ENCODE data around the gene DSG1. TPM values are rescaled to one million over a fixed set of nuclear protein-coding genes. Genes with fewer than 3 reads are reported as not detected.

Gene DSG1
- not detected for polyA plus RNA-seq (2013, experiment 1 of 2)
- polyA plus RNA-seq (2013, experiment 2 of 2) = not detected

DNA sequence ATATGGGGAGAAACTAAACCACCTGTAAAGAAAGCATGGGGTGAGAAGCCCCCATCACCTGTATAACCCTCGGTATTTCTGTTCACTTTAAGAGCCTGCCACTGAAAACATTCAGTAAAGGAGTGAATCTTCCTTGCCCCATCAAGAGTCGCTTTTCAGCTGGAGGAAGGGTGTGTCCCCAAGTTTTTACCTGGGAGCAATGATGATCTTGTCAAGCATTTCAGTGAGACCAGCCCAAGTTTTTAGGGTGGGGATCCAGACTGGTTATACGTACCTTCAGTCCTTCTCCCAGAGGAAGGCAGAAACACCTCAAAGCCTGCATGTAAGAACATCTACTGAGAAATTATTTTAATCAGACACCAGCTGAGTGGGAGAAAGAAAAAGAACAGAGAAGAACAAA is at the start of gene DSG1:
TSS of gene DSG1 (plus strand) at position 301 of the 400 bp plus-strand sequence. CDS start 141 bp downstream, outside the sequence.
- Histone ChIP-seq H3K36me3 (ENCODE audit: control insufficient read depth, insufficient read depth, low read length) (no peaks in the 10 kb centered on the region), H3K23ac (ENCODE audit: low read length) (no peak within 1 kb of the TSS), H3K79me2 (ENCODE audit: control insufficient read depth, insufficient read depth, low read length) (no peaks in the 10 kb centered on the region), H3K79me1 (ENCODE audit: low read length) (no peaks in the 10 kb centered on the region), H3K18ac (ENCODE audit: low read length) (no peak within 1 kb of the TSS), H2BK15ac (replicated peaks; ENCODE audit: low read depth) (no peak within 1 kb of the TSS), H2BK5ac (ENCODE audit: low read length) (no peak within 1 kb of the TSS), H3K27ac (ENCODE audit: low read depth, low read length) (no peak within 1 kb of the TSS), H3K9ac (ENCODE audit: low read length) (no peak within 1 kb of the TSS), H2BK120ac (ENCODE audit: low read depth, low read length) (no peak within 1 kb of the TSS), H3K56ac (ENCODE audit: low read length) (no peak within 1 kb of the TSS), H3K4me1 (ENCODE audit: control insufficient read depth, low read depth, low read length) (no peaks in the 10 kb centered on the region), H4K5ac (ENCODE audit: low read length) (no peak within 1 kb of the TSS), H4K8ac (ENCODE audit: low read depth, low read length) (no peak within 1 kb of the TSS), H3K4ac (ENCODE audit: low read depth, low read length) (no peak within 1 kb of the TSS), H3K4me3 (ENCODE audit: low read length) (no peak within 1 kb of the TSS), H3K4me2 (ENCODE audit: low read length) (no peak within 1 kb of the TSS), H3K27me3 (ENCODE audit: insufficient read depth, low read length, poor library complexity) (no peaks in the 10 kb centered on the region), H2AK5ac (ENCODE audit: low read length) (no peak within 1 kb of the TSS)
- no CpG with 5 or more reads among the region's 3 CpGs for WGBS (ENCODE audit: extremely low coverage, insufficient coverage, low lambda C conversion rate)
- no peak for DNase-seq

DNA sequence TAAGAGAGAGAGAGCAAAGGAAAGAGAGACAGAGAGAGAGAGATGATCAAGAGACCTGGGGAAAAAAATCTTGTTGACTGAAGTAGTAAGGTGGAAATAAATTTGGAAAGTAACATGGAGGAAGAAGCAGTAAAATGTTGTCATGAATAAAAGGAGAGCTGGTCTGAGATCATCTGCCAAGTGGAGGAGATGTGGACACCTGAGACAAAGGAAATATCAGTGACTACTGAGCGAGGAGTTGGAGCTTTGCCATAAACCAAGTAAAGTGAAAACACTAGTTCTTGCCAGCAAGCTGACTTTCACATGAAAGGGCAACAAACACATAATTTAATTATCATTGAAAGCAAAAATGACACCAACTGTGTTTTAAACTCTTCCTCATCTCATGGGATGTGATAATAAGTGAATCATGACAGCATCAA is 49.0 kb upstream of the DSG1 start:
- H4K8ac ChIP-seq (ENCODE audit: low read depth, low read length) = no peak overlapping the region

DNA sequence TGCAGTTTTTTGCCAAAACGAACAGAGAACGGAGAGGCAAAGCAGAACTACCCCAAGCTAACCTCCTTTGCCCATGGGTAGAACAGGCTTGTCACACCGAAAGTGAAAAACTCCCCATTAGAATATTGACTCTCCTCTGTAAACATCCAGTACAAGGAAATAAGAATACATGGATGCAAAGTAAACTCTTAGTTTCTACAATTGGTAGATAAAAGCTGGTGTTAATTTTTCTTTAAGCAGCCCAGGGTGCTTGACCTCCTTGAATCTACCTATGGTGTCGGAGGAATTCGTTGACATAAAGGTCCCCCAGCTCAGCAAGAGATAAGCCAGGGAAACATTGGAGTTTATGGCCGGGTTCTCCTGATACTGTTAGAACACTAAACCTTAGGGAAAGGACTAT is 48.4 kb upstream of the DSG1 start:
- Histone ChIP-seq H3K4ac (ENCODE audit: low read depth, low read length) (no peak overlapping the region), H3K79me2 (ENCODE audit: control insufficient read depth, insufficient read depth, low read length) (no peaks in the 10 kb centered on the region), H4K8ac (ENCODE audit: low read depth, low read length) (no peak overlapping the region), H3K4me3 (ENCODE audit: low read length) (no peak overlapping the region), H3K36me3 (ENCODE audit: control insufficient read depth, insufficient read depth, low read length) (no peaks in the 10 kb centered on the region), H3K27ac (ENCODE audit: low read depth, low read length) (no peak overlapping the region), H3K4me2 (ENCODE audit: low read length) (no peak overlapping the region), H3K27me3 (ENCODE audit: insufficient read depth, low read length, poor library complexity) (no peaks in the 10 kb centered on the region), H4K5ac (ENCODE audit: low read length) (no peak overlapping the region), H2BK5ac (ENCODE audit: low read length) (no peak overlapping the region), H3K4me1 (ENCODE audit: control insufficient read depth, low read depth, low read length) (no peaks in the 10 kb centered on the region), H2BK120ac (ENCODE audit: low read depth, low read length) (no peak overlapping the region), H2AK5ac (ENCODE audit: low read length) (no peak overlapping the region), H3K79me1 (ENCODE audit: low read length) (no peaks in the 10 kb centered on the region), H3K23ac (ENCODE audit: low read length) (no peak overlapping the region), H3K9ac (ENCODE audit: low read length) (no peak overlapping the region), H3K18ac (ENCODE audit: low read length) (no peak overlapping the region), H2BK15ac (replicated peaks; ENCODE audit: low read depth) (no peak overlapping the region), H3K56ac (ENCODE audit: low read length) (no peak overlapping the region)
- no CpG with 5 or more reads among the region's 6 CpGs for WGBS (ENCODE audit: extremely low coverage, insufficient coverage, low lambda C conversion rate)
- no peak for DNase-seq

More for the DNA sequence above, 49.0 kb upstream of the DSG1 start:
- no peaks in the 10 kb centered on the region for H3K27me3 ChIP-seq (ENCODE audit: insufficient read depth, low read length, poor library complexity)
- H3K23ac ChIP-seq (ENCODE audit: low read length) = no peak overlapping the region
- no CpG with 5 or more reads among the region's 1 CpG for WGBS (ENCODE audit: extremely low coverage, insufficient coverage, low lambda C conversion rate)
- no peak overlapping the region for H3K56ac ChIP-seq (ENCODE audit: low read length)
- no peaks in the 10 kb centered on the region for H3K4me1 ChIP-seq (ENCODE audit: control insufficient read depth, low read depth, low read length)
- H2BK120ac ChIP-seq (ENCODE audit: low read depth, low read length) = no peak overlapping the region
- no peak overlapping the region for H3K4ac ChIP-seq (ENCODE audit: low read depth, low read length)
- H3K79me2 ChIP-seq (ENCODE audit: control insufficient read depth, insufficient read depth, low read length) = no peaks in the 10 kb centered on the region
- no peak overlapping the region for H2BK5ac ChIP-seq (ENCODE audit: low read length)
- H3K18ac ChIP-seq (ENCODE audit: low read length) = no peak overlapping the region
- H2AK5ac ChIP-seq (ENCODE audit: low read length) = no peak overlapping the region
- H3K79me1 ChIP-seq (ENCODE audit: low read length) = no peaks in the 10 kb centered on the region
- no peak overlapping the region for H3K4me2 ChIP-seq (ENCODE audit: low read length)
- H2BK15ac ChIP-seq (replicated peaks; ENCODE audit: low read depth) = no peak overlapping the region
- no peak overlapping the region for H3K4me3 ChIP-seq (ENCODE audit: low read length)
- no peak overlapping the region for H3K9ac ChIP-seq (ENCODE audit: low read length)
- H4K5ac ChIP-seq (ENCODE audit: low read length) = no peak overlapping the region
- H3K27ac ChIP-seq (ENCODE audit: low read depth, low read length) = no peak overlapping the region
- DNase-seq = no peak
- no peaks in the 10 kb centered on the region for H3K36me3 ChIP-seq (ENCODE audit: control insufficient read depth, insufficient read depth, low read length)

DNA sequence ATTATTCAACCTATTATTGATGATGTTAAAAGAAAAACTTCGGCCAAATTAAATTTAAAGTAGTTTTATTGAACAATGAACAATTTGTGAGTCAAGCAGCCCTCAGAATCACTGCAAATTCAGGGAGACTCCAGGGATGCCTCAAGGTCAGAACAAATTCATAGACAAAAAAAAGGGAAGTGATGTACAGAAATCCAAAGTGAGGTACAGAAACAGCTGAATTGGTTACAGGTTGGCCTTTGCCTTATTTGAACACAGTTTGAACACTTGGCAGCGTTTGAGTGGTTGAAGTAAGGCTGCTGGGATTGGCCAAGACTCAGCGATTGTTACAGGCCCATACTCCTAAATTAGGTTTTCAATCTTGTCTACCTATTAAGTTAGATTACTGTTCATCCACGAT is 47.4 kb upstream of the DSG1 start:
- no CpG with 5 or more reads among the region's 4 CpGs for WGBS (ENCODE audit: extremely low coverage, insufficient coverage, low lambda C conversion rate)
- Histone ChIP-seq H4K8ac (ENCODE audit: low read depth, low read length) (no peak overlapping the region), H3K4me3 (ENCODE audit: low read length) (no peak overlapping the region)

DNA sequence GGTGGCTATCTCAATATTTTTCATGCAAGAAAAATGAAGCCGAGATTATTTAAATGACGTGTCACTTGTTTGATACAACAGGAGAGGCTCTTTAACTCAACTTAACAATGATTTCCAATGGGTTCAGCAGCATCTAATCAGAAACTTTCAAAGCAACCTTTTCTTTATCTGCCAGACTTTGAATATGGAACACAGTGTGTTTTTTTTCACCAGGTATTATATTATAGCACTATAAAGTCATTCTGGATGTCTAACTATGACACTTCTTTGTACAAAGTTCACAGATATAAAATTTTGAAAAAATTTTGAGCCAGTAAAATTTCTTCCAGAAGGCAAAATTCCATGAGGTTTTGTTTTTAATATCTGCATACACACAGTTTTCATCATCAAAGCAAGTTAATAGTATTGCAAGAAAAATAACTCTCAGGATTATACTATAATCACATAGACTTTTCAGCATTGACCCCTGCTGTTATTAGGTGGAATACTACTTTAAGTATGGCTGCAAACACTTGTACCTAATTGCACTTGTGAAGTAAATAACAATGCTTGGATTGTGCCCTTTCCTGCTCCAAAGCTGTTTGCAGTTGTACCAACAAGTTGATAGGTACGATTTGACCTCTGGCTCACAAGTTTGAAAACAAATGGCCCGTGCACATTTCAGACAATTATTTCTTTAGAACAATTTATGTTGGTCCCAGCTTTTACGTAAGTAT is 44.0 kb upstream of the DSG1 start:
- Histone ChIP-seq H3K4me2 (ENCODE audit: low read length) (no peak overlapping the region), H3K9ac (ENCODE audit: low read length) (no peak overlapping the region), H3K79me2 (ENCODE audit: control insufficient read depth, insufficient read depth, low read length) (no peaks in the 10 kb centered on the region), H2BK15ac (replicated peaks; ENCODE audit: low read depth) (no peak overlapping the region), H3K18ac (ENCODE audit: low read length) (no peak overlapping the region), H3K4ac (ENCODE audit: low read depth, low read length) (no peak overlapping the region), H3K56ac (ENCODE audit: low read length) (no peak overlapping the region), H2AK5ac (ENCODE audit: low read length) (no peak overlapping the region), H3K79me1 (ENCODE audit: low read length) (no peaks in the 10 kb centered on the region), H3K27me3 (ENCODE audit: insufficient read depth, low read length, poor library complexity) (no peaks in the 10 kb centered on the region), H4K8ac (ENCODE audit: low read depth, low read length) (no peak overlapping the region), H3K4me3 (ENCODE audit: low read length) (no peak overlapping the region), H3K4me1 (ENCODE audit: control insufficient read depth, low read depth, low read length) (no peaks in the 10 kb centered on the region), H3K36me3 (ENCODE audit: control insufficient read depth, insufficient read depth, low read length) (no peaks in the 10 kb centered on the region), H2BK120ac (ENCODE audit: low read depth, low read length) (no peak overlapping the region), H4K5ac (ENCODE audit: low read length) (no peak overlapping the region), H2BK5ac (ENCODE audit: low read length) (no peak overlapping the region), H3K27ac (ENCODE audit: low read depth, low read length) (no peak overlapping the region), H3K23ac (ENCODE audit: low read length) (no peak overlapping the region)
- DNase-seq = no peak
- no CpG with 5 or more reads among the region's 5 CpGs for WGBS (ENCODE audit: extremely low coverage, insufficient coverage, low lambda C conversion rate)

More for the DNA sequence above, 47.4 kb upstream of the DSG1 start:
- Histone ChIP-seq H3K18ac (ENCODE audit: low read length) (no peak overlapping the region), H3K27ac (ENCODE audit: low read depth, low read length) (no peak overlapping the region), H2BK5ac (ENCODE audit: low read length) (no peak overlapping the region), H4K5ac (ENCODE audit: low read length) (no peak overlapping the region), H3K4me1 (ENCODE audit: control insufficient read depth, low read depth, low read length) (no peaks in the 10 kb centered on the region), H3K27me3 (ENCODE audit: insufficient read depth, low read length, poor library complexity) (no peaks in the 10 kb centered on the region), H3K4ac (ENCODE audit: low read depth, low read length) (no peak overlapping the region), H3K79me1 (ENCODE audit: low read length) (no peaks in the 10 kb centered on the region), H2BK120ac (ENCODE audit: low read depth, low read length) (no peak overlapping the region), H3K23ac (ENCODE audit: low read length) (no peak overlapping the region), H3K36me3 (ENCODE audit: control insufficient read depth, insufficient read depth, low read length) (no peaks in the 10 kb centered on the region), H3K9ac (ENCODE audit: low read length) (no peak overlapping the region), H3K56ac (ENCODE audit: low read length) (no peak overlapping the region), H3K4me2 (ENCODE audit: low read length) (no peak overlapping the region), H2BK15ac (replicated peaks; ENCODE audit: low read depth) (no peak overlapping the region), H2AK5ac (ENCODE audit: low read length) (no peak overlapping the region), H3K79me2 (ENCODE audit: control insufficient read depth, insufficient read depth, low read length) (no peaks in the 10 kb centered on the region)
- DNase-seq = no peak

DNA sequence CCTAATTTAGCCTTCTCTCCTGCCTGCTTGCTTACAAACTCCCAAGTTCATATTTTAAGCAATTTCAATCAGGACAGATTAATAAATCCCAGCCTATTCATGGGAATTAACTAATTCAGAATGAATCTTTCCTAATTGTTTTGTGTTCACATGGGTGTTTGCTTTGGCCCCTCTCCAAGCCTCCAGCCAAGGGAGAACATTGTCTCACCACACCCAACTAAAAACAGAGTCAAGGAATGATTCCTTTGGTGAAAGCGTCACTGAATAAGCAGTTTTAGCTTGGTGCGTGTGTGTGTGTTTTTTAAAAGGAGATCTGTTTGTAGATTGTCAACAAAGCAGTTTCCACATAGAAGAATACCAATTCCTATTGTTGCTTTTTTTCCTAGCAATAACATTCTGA is 43.0 kb upstream of the DSG1 start:
- no peak overlapping the region for H3K4me2 ChIP-seq (ENCODE audit: low read length)
- H4K5ac ChIP-seq (ENCODE audit: low read length) = no peak overlapping the region
- H3K79me1 ChIP-seq (ENCODE audit: low read length) = no peaks in the 10 kb centered on the region
- DNase-seq = no peak
- no peak overlapping the region for H3K18ac ChIP-seq (ENCODE audit: low read length)
- no peaks in the 10 kb centered on the region for H3K27me3 ChIP-seq (ENCODE audit: insufficient read depth, low read length, poor library complexity)
- no peak overlapping the region for H2BK120ac ChIP-seq (ENCODE audit: low read depth, low read length)
- WGBS (ENCODE audit: extremely low coverage, insufficient coverage, low lambda C conversion rate) = no CpG with 5 or more reads among the region's 2 CpGs
- H3K9ac ChIP-seq (ENCODE audit: low read length) = no peak overlapping the region
- no peak overlapping the region for H4K8ac ChIP-seq (ENCODE audit: low read depth, low read length)
- no peaks in the 10 kb centered on the region for H3K4me1 ChIP-seq (ENCODE audit: control insufficient read depth, low read depth, low read length)
- H3K4me3 ChIP-seq (ENCODE audit: low read length) = no peak overlapping the region
- no peak overlapping the region for H3K56ac ChIP-seq (ENCODE audit: low read length)
- H2BK15ac ChIP-seq (replicated peaks; ENCODE audit: low read depth) = no peak overlapping the region
- H3K27ac ChIP-seq (ENCODE audit: low read depth, low read length) = no peak overlapping the region
- no peak overlapping the region for H2AK5ac ChIP-seq (ENCODE audit: low read length)
- no peak overlapping the region for H3K23ac ChIP-seq (ENCODE audit: low read length)
- no peaks in the 10 kb centered on the region for H3K36me3 ChIP-seq (ENCODE audit: control insufficient read depth, insufficient read depth, low read length)
- H2BK5ac ChIP-seq (ENCODE audit: low read length) = no peak overlapping the region
- H3K79me2 ChIP-seq (ENCODE audit: control insufficient read depth, insufficient read depth, low read length) = no peaks in the 10 kb centered on the region
- no peak overlapping the region for H3K4ac ChIP-seq (ENCODE audit: low read depth, low read length)

Data from mesendoderm (in vitro differentiated cells).